Measurements from ENCODE around the gene VASP.

DNA sequence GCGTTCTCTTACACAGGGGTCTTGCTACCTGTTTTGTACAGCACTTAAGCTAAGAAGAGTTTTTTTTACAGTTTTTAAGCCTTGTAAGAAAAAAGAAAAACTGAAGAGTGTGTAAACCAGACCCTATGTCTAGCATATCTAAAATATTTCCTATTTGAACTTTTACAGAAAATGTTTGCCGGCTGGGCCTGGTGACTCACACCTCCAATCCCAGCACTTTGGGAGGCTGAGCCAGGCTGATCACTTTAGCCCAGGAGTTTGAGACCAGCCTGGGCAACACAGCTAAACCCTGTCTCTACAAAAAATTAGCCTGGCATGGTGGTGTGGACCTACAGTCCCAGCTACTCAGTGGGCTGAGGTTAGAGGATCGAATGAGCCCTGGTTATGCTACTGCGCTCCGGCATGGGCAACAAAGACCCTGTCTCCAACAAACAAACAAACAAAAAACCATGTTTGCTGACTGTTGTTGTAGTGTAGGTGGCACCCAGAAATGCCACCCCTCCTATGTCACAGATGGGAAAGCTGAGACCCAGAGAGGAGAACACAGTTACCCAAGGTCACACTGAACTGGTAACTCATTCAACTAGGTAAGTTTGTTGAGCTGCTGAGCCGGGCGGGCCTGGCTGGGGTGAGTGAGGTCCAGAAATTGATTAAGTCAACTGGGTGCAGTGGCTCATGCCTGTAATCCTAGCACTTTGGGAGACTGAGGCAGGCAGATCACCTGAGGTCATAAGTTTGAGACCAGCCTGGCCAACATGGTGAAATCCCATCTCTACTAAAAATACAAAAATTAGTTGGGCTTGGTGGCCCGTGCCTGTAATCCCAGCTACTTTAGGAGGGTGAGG, 1.9 kb upstream of the VASP start:
- TF ChIP-seq, protein P1, sequence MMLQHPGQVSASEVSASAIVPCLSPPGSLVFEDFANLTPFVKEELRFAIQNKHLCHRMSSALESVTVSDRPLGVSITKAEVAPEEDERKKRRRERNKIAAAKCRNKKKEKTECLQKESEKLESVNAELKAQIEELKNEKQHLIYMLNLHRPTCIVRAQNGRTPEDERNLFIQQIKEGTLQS (CRISPR knock-in tag; conservative IDR thresholded peaks at IDR 0.05), result no peak
- TF ChIP-seq CBFB (CRISPR knock-in tag; IDR thresholded peaks at IDR 0.05; ENCODE audit: low read depth), result no peak
- TF ChIP-seq CTCF (IDR thresholded peaks at IDR 0.05), result no peak

Data from WTC11 (cell line).